Testis (tissue), 3 donors: Measurements from ENCODE around the gene CARMIL3. TPM values are rescaled to one million over a fixed set of nuclear protein-coding genes. Genes with fewer than 3 reads are reported as not detected.

Source experiments
- DNase-seq: peaks from one replicate; pipeline ENCODE4 v3.0.0-alpha.2; 2019
- H3K27ac ChIP-seq, 2 donors: fragments of 200-600 bp; sonication (generic); one replicate each; pipeline ENCODE4 v1.5.1; 2019
- H3K27me3 ChIP-seq: fragments of 200-600 bp; sonication (generic); one replicate; pipeline ENCODE4 v1.5.1; 2019
- H3K36me3 ChIP-seq: fragments of 200-600 bp; sonication (generic); one replicate; pipeline ENCODE4 v1.5.1; 2017; ENCODE audit warnings: low read depth; ENCODE audit errors: missing control alignments
- H3K4me1 ChIP-seq: fragments of 200-600 bp; sonication (generic); one replicate; pipeline ENCODE4 v1.5.1; 2019
- H3K4me3 ChIP-seq, 2 donors: fragments of 200-600 bp; sonication (generic); one replicate each; pipeline ENCODE4 v1.5.1; 2017 to 2019
- H3K9me3 ChIP-seq: fragments of 200-600 bp; sonication (generic); one replicate; pipeline ENCODE4 v1.5.1; 2017
- POLR2A ChIP-seq: fragments of 450-650 bp; IDR thresholded peaks from one replicate; pipeline ENCODE4 v1.6.1; 2017; ENCODE audit warnings: antibody characterized with exemption, mild to moderate bottlenecking, moderate library complexity
- WGBS, 2 donors: methylation state at CpG; one replicate each; pipeline ENCODE4 v1.1.5; 2018; 5-methylcytosine and 5-hydroxymethylcytosine counted together
- intact Hi-C: fragments of 100-400 bp; cut with DNase I; formaldehyde crosslinking; loops from one replicate; pipeline ENCODE4 v1.15.1; 2023; ENCODE audit warnings: low total_unique reads
- polyA plus RNA-seq: library from polyadenylated mRNA; stranded (reverse); fragments of 350-450 nt; fragmentation: Illumina TruSeq; extraction: RNeasy Lipid Tissue Mini Kit (QIAGEN cat#74804); gene quantifications from one replicate; pipeline ENCODE4 v1.2.3, GENCODE V29; 2014; ENCODE audit warnings: low read depth, low replicate concordance; ENCODE audit not compliant: insufficient read depth
- total RNA-seq, 2 donors: library from RNA; depleted of rRNA; stranded (reverse); fragments of >200 nt; gene quantifications; one replicate each; pipeline ENCODE4 v1.2.3, GENCODE V29; 2016
- TF ChIP-seq, protein P1 (sequence below), 3 experiments: fragments of 450-650 bp in 2 of 3; fragments of 200-600 bp in 1 of 3; sonication (generic) in 1 of 3; IDR thresholded peaks; one replicate each; pipeline ENCODE4 v1.5.1; 2016 to 2019; ENCODE audit warnings: antibody characterized with exemption in 3 of 3, mild to moderate bottlenecking in 2 of 3, moderate library complexity in 1 of 3

CARMIL3 gene
- total and polyA plus RNA-seq, 3 donors from 2014 or later = 6.8 to 8.6 (median 7.7) TPM

DNA sequence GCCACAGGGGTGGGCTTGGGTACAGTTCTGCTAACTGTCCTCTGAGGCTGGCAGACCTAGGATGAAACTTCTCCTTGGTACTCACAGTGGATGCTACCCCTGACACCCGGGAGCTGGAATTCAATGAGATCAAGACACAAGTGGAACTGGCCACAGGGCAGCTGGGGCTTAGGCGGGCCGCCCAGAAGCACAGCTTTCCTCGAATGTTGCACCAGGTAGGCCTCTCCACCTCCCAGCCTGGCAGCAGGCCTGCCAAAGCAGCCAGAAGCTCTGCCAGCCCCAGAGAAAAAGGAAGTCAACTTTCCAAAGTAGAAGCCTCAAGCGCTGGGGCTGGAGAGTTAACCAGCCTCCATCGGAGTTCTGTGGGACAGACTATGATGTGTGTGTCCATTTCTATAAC lies 65.4 kb downstream of the CARMIL3 start:
- intact Hi-C loops = no loop called here
- no peak overlapping the region for H3K27ac ChIP-seq
- H3K9me3 ChIP-seq = no peaks in the 10 kb centered on the region
- WGBS, 2 donors = 88 to 94% methylated on average over 6 of the region's 6 CpGs
- no peaks in the 10 kb centered on the region for H3K36me3 ChIP-seq
- H3K27me3 ChIP-seq = no peaks in the 10 kb centered on the region
- no peak for TF ChIP-seq POLR2A
- TF ChIP-seq, protein P1, sequence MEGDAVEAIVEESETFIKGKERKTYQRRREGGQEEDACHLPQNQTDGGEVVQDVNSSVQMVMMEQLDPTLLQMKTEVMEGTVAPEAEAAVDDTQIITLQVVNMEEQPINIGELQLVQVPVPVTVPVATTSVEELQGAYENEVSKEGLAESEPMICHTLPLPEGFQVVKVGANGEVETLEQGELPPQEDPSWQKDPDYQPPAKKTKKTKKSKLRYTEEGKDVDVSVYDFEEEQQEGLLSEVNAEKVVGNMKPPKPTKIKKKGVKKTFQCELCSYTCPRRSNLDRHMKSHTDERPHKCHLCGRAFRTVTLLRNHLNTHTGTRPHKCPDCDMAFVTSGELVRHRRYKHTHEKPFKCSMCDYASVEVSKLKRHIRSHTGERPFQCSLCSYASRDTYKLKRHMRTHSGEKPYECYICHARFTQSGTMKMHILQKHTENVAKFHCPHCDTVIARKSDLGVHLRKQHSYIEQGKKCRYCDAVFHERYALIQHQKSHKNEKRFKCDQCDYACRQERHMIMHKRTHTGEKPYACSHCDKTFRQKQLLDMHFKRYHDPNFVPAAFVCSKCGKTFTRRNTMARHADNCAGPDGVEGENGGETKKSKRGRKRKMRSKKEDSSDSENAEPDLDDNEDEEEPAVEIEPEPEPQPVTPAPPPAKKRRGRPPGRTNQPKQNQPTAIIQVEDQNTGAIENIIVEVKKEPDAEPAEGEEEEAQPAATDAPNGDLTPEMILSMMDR (IDR thresholded peaks at IDR 0.05) = no peak
- no peak for DNase-seq
- peaks cover 9% of the 10 kb centered on the region for H3K4me1 ChIP-seq
- no peak overlapping the region for H3K4me3 ChIP-seq

Other genes starting within 250 kb of the CARMIL3 start
- gene DHRS4, start 98.2 kb upstream of the CARMIL3 start, total RNA-seq = 10 to 100 TPM; 33.6 to 41.8 TPM
- 26.0 TPM for gene DHRS4, start 98.2 kb upstream of the CARMIL3 start, polyA plus RNA-seq
- gene DHRS4L2, start 63.1 kb upstream of the CARMIL3 start, total RNA-seq = 10 to 100 TPM; 15.7 to 23.4 TPM
- 22.4 TPM for gene DHRS4L2, start 63.1 kb upstream of the CARMIL3 start, polyA plus RNA-seq
- under 1 TPM; 0.12 to 0.71 TPM for gene CPNE6, start 19.6 kb downstream of the CARMIL3 start, total RNA-seq
- 5.7 TPM for gene CPNE6, start 19.6 kb downstream of the CARMIL3 start, polyA plus RNA-seq
- 10 to 100 TPM; 20.7 to 30.6 TPM for gene PCK2, start 42.3 kb downstream of the CARMIL3 start, total RNA-seq
- 43.6 TPM for gene PCK2, start 42.3 kb downstream of the CARMIL3 start, polyA plus RNA-seq
- 10 to 100 TPM; 67.6 to 68.0 TPM for gene DCAF11, start 62.8 kb downstream of the CARMIL3 start, total RNA-seq
- 77.4 TPM for gene DCAF11, start 62.8 kb downstream of the CARMIL3 start, polyA plus RNA-seq
- 1 to 10 TPM; 6.6 to 8.3 TPM for gene NRL, start 62.9 kb downstream of the CARMIL3 start, total RNA-seq
- 8.2 TPM for gene NRL, start 62.9 kb downstream of the CARMIL3 start, polyA plus RNA-seq
- gene FITM1, start 78.7 kb downstream of the CARMIL3 start, total RNA-seq = 1 to 10 TPM; 2.2 to 3.5 TPM
- 3.7 TPM for gene FITM1, start 78.7 kb downstream of the CARMIL3 start, polyA plus RNA-seq
- 10 to 100 TPM; 43.3 to 63.9 TPM for gene PSME1, start 84.2 kb downstream of the CARMIL3 start, total RNA-seq
- 101 TPM for gene PSME1, start 84.2 kb downstream of the CARMIL3 start, polyA plus RNA-seq
- gene EMC9, start 89.6 kb downstream of the CARMIL3 start, total RNA-seq = 10 to 100 TPM; 15.2 to 23.9 TPM
- 33.7 TPM for gene EMC9, start 89.6 kb downstream of the CARMIL3 start, polyA plus RNA-seq
- gene PSME2, start 94.6 kb downstream of the CARMIL3 start, total RNA-seq = 10 to 100 TPM; 49.8 to 78.1 TPM
- 122 TPM for gene PSME2, start 94.6 kb downstream of the CARMIL3 start, polyA plus RNA-seq
- gene RNF31, start 95.5 kb downstream of the CARMIL3 start, total RNA-seq = 10 to 100 TPM; 94.5 to 96.8 TPM
- gene RNF31, start 95.5 kb downstream of the CARMIL3 start, polyA plus RNA-seq = 71.0 TPM
- gene IRF9, start 109.3 kb downstream of the CARMIL3 start, total RNA-seq = 10 to 100 TPM; 45.7 to 56.2 TPM
- 74.8 TPM for gene IRF9, start 109.3 kb downstream of the CARMIL3 start, polyA plus RNA-seq
- gene REC8, start 120.1 kb downstream of the CARMIL3 start, total RNA-seq = 10 to 100 TPM; 27.7 to 55.9 TPM
- 58.8 TPM for gene REC8, start 120.1 kb downstream of the CARMIL3 start, polyA plus RNA-seq
- 100 to 1,000 TPM in 1 of 2 donors, 10 to 100 TPM in 1; 85.9 to 140 TPM for gene IPO4, start 136.8 kb downstream of the CARMIL3 start, total RNA-seq
- 156 TPM for gene IPO4, start 136.8 kb downstream of the CARMIL3 start, polyA plus RNA-seq
- gene TM9SF1, start 143.4 kb downstream of the CARMIL3 start, total RNA-seq = 10 to 100 TPM; 45.0 to 50.0 TPM
- gene TM9SF1, start 143.4 kb downstream of the CARMIL3 start, polyA plus RNA-seq = 53.2 TPM
- 10 to 100 TPM; 19.4 to 27.4 TPM for gene TSSK4, start 153.7 kb downstream of the CARMIL3 start, total RNA-seq
- gene TSSK4, start 153.7 kb downstream of the CARMIL3 start, polyA plus RNA-seq = 78.2 TPM
- gene CHMP4A, start 161.5 kb downstream of the CARMIL3 start, total RNA-seq = 100 to 1,000 TPM in 1 of 2 donors, 10 to 100 TPM in 1; 52.9 to 111 TPM
- gene CHMP4A, start 161.5 kb downstream of the CARMIL3 start, polyA plus RNA-seq = 56.3 TPM
- 10 to 100 TPM; 17.3 to 19.5 TPM for gene MDP1, start 164.1 kb downstream of the CARMIL3 start, total RNA-seq
- 20.1 TPM for gene MDP1, start 164.1 kb downstream of the CARMIL3 start, polyA plus RNA-seq
- 100 to 1,000 TPM in 1 of 2 donors, 10 to 100 TPM in 1; 94.6 to 110 TPM for gene NEDD8, start 180.4 kb downstream of the CARMIL3 start, total RNA-seq
- 180 TPM for gene NEDD8, start 180.4 kb downstream of the CARMIL3 start, polyA plus RNA-seq
- 10 to 100 TPM; 30.0 to 42.2 TPM for gene GMPR2, start 180.9 kb downstream of the CARMIL3 start, total RNA-seq
- 49.9 TPM for gene GMPR2, start 180.9 kb downstream of the CARMIL3 start, polyA plus RNA-seq
- gene TINF2, start 190.6 kb downstream of the CARMIL3 start, total RNA-seq = 10 to 100 TPM; 27.5 to 32.1 TPM
- gene TINF2, start 190.6 kb downstream of the CARMIL3 start, polyA plus RNA-seq = 45.6 TPM
- gene TGM1, start 211.2 kb downstream of the CARMIL3 start, total RNA-seq = 10 to 100 TPM in 1 of 2 donors, 1 to 10 TPM in 1; 3.6 to 10.5 TPM
- gene TGM1, start 211.2 kb downstream of the CARMIL3 start, polyA plus RNA-seq = 5.4 TPM
- gene RABGGTA, start 219.6 kb downstream of the CARMIL3 start, total RNA-seq = 10 to 100 TPM; 70.9 to 90.2 TPM
- 33.5 TPM for gene RABGGTA, start 219.6 kb downstream of the CARMIL3 start, polyA plus RNA-seq
- 10 to 100 TPM; 22.5 to 24.6 TPM for gene DHRS1, start 247.8 kb downstream of the CARMIL3 start, total RNA-seq
- 19.2 TPM for gene DHRS1, start 247.8 kb downstream of the CARMIL3 start, polyA plus RNA-seq
- 10 to 100 TPM; 25.0 to 27.6 TPM for gene NOP9, start 247.8 kb downstream of the CARMIL3 start, total RNA-seq
- gene NOP9, start 247.8 kb downstream of the CARMIL3 start, polyA plus RNA-seq = 20.1 TPM